Subcutaneous preadipocyte (primary cell): ENCODE measurements around the gene ARSG. TPM values are rescaled to one million over a fixed set of nuclear protein-coding genes. Genes with fewer than 3 reads are reported as not detected.

Experiments used
- small RNA-seq: library from RNA; depleted of rRNA; stranded (forward); fragments of <200 nt; gene quantifications from one replicate; pipeline ENCODE3, GENCODE V24; 2012
- total RNA-seq: library from RNA; depleted of rRNA; stranded (reverse); fragments of >200 nt; gene quantifications from 2 replicates; pipeline ENCODE4 v1.2.3, GENCODE V29; 2012

Gene ARSG
- total RNA-seq = 1.8 and 3.5 TPM in 2 replicates

GRCh38 chr17:68290955-68291835 is at the start of gene ARSG, which contains the start of gene SLC16A6:
Gene ARSG (plus strand): TSS chr17:68291495. CDS start chr17:68307494, 15,999 bp downstream.
Gene SLC16A6 (minus strand): TSS chr17:68291127. CDS start chr17:68278320, 12,807 bp downstream.

GRCh38 chr17:68247445-68248198 is 43.7 kb upstream of the ARSG start, which contains the start of gene AMZ2:
Gene AMZ2 (plus strand): TSS chr17:68248043. CDS start chr17:68250188, 2,145 bp downstream.

GRCh38 chr17:68457168-68457538 is 165.9 kb downstream of the ARSG start, which contains the start of gene WIPI1:
Gene WIPI1 (minus strand): TSS chr17:68457496. CDS start chr17:68457421, 75 bp downstream.

Small RNA genes within 50 kb of the gene (small RNA-seq; reads per million reads assigned to genes)
- gene MIR635 = 0.19 reads per million

Other genes starting within 250 kb of the ARSG start
- gene AMZ2, start 43.5 kb upstream of the ARSG start, total RNA-seq = 78.2 and 83.4 TPM in 2 replicates
- gene SLC16A6, start 368 bp upstream of the ARSG start, total RNA-seq = 0.73 and 1.4 TPM in 2 replicates
- 140 and 158 TPM in 2 replicates for gene WIPI1, start 166.0 kb downstream of the ARSG start, total RNA-seq
- gene PRKAR1A, start 220.9 kb downstream of the ARSG start, total RNA-seq = 158 and 199 TPM in 2 replicates